Tibial nerve (tissue), 4 donors: ENCODE results near the gene MAD2L1.

Experiments
- CTCF ChIP-seq, 5 experiments: fragments of 200-600 bp in 3 of 5; fragments of 450-650 bp in 2 of 5; sonication (generic) in 3 of 5; IDR thresholded peaks; one replicate each; pipeline ENCODE4 v1.5.1; 2016 to 2019; ENCODE audit warnings: antibody characterized with exemption in 5 of 5, mild to moderate bottlenecking in 3 of 5, moderate library complexity in 2 of 5
- EP300 ChIP-seq, 2 donors: sonication (generic); formaldehyde crosslinking; IDR thresholded peaks; one replicate each; pipeline ENCODE4 v1.6.1; 2017; ENCODE audit warnings: antibody characterized with exemption in 2 of 2, mild to moderate bottlenecking in 1 of 2
- POLR2A ChIP-seq, 2 donors: fragments of 450-650 bp; IDR thresholded peaks; one replicate each; pipeline ENCODE4 v1.6.1; 2017; ENCODE audit warnings: antibody characterized with exemption in 2 of 2, mild to moderate bottlenecking in 2 of 2, moderate library complexity in 2 of 2

GRCh38 chr4:120088507-120088906 lies 21.9 kb upstream of the MAD2L1 start:
- TF ChIP-seq CTCF (IDR thresholded peaks at IDR 0.05) = no peak
- TF ChIP-seq EP300 (IDR thresholded peaks at IDR 0.05) = no peak
- TF ChIP-seq POLR2A (IDR thresholded peaks at IDR 0.05) = no peak
